HuH-7 (cell line): Measurements from ENCODE around the gene DISP2.

Experiments used
- DNase-seq: peaks from one replicate; pipeline ENCODE4 v3.0.0; 2011; ENCODE audit warnings: low spot score

Gene DISP2

GRCh38 chr15:40424483-40425115 lies 66.6 kb downstream of the DISP2 start:
- no peak for DNase-seq

GRCh38 chr15:40425681-40426080 lies 67.7 kb downstream of the DISP2 start:
- DNase-seq, result no peak

- DNase-seq, result no peak
These were observed 69.2 kb downstream of the DISP2 start for GRCh38 chr15:40427188-40427587.

- DNase-seq, result no peak
These were observed 70.2 kb downstream of the DISP2 start for GRCh38 chr15:40428185-40428584.
